ENCODE data around the gene SLC22A4.

The SLC22A4 gene

DNA sequence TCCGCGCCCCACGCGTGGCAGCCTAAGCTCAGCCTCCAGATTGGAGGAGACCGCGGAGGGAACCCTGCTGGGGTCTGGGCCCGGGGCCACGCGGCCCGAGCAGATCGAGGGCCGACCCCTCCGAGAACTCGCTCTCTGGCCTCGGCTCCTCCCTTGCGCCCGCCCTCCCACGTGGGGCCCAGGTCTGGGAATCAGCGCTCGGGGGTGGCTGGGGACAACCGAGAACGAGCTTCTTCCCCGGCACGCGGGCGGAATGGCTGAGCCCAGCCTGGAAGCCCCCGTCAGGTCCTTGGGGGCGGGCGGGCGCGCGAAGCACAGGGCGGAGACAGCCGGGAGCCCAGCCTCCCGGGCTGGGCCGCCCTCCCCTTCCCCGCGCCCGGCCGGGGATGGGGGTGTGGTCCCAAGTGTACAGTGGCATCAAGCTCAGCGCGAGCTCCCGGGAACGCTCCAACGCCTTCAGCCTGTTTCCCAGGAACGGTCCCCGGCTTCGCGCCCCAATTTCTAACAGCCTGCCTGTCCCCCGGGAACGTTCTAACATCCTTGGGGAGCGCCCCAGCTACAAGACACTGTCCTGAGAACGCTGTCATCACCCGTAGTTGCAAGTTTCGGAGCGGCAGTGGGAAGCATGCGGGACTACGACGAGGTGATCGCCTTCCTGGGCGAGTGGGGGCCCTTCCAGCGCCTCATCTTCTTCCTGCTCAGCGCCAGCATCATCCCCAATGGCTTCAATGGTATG, at the start of gene SLC22A4:
Gene SLC22A4 (plus strand): TSS at position 403 of the 736 bp plus-strand sequence. CDS start 223 bp downstream, at position 626.
- DNase-seq (ENCODE audit: low read depth in 2 of 2), result peak; percentile 29 to 38

DNA sequence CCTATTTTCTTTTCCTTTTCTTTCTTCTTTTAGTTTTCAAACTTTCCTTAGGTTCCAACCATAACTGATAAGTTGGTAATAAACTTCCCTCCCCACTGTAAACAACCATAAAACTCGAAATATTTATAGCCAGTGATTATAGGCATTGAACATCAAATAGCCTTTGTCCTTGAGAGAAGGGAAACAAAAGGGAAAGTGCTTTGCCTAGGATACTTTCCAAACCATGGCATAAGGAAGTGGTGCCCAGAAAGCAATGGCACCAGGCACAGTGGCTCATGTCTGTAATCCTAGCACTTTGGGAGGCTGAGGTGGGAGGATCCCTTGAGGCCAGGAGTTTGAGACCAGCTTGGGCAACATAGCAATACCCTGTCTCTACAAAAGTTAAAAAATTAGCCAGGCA, 48.6 kb upstream of the SLC22A4 start:
- no peak for DNase-seq (ENCODE audit: low read depth in 2 of 2)

DNA sequence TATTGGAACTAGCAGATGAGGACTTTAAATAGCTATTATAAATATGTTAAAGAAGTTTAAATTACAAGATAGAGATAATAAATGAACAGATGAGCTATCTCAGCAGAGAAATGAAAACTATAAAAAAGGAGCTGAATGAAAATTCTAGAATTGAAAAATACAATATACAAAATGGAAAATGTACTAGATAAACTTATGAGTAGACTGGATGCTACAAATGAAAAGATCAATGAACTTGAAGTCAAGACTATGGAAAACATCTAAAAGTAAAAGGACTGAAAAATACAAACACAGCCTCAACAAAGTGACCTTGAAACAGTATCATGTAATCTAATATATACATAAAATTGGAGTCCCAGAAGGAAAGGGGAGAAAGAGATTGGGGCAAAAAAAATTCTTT, 47.4 kb upstream of the SLC22A4 start:
- no peak for DNase-seq (ENCODE audit: low read depth in 2 of 2)

DNA sequence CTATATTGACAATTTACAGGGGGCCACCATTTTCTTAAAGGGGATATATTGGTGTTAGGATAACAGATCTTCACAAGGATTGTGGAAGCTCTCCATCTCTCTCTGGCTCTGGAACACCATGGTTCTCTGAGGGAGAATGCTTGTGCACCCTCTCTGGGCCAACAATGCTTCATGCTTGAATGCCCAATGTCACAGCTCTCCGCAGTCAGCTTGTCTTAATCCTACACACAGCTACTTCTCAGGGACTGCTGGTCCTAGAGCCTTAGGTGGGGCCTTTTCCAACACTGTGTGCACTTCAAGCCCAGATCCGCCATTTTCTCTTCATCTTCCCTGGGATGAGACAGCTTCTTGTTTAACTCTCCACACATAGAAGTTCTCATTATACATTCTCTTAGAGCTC, 43.6 kb upstream of the SLC22A4 start:
- no peak for DNase-seq (ENCODE audit: low read depth in 2 of 2)

DNA sequence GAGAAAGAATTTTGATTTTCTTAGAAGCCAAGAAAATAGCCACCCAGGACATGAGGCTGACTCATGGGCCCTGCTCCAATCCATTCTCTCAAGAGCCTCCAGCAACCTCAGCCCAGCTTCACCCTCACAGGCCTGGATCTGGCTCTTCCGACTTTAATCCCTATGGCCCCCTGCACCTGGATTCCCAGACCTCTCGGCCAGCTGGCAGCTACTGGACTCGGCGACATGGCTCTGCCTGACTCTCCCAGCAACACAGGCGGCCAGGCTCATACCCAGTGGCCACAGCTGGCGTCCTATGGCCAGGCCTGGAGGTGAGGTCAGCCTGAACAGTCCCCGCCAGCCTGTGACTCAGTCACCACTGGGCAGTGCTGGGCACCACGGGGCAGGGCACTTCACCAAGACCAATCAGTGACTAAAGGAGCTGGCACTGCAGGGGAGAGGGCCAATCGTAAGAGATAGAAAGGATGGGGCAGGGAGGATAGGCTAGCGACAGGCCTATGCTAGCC, 42.9 kb upstream of the SLC22A4 start:
- DNase-seq (ENCODE audit: low read depth in 2 of 2), result no peak

DNA sequence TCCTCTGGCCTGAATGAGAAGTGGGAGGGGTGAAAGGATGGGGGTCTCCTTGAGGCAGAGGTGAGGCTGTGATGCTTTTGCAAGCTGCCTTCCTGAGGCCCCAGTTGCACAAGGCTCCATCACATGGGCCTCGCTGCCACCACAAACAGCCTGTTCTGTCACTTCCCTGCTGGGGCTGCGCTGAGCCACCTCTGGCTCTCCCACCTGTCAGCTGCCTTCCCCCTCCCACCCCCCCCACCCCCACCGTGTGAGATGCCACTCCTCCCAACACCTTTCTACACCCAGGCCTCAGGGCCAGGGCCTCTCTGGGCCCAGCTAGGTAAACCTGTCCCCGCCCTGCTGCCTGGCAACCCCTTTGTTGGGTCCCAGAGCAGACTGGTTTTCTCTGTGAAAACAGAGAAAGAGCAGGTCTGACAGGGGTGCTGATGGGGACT, 41.2 kb upstream of the SLC22A4 start:
- DNase-seq (ENCODE audit: low read depth in 2 of 2), result no peak

DNA sequence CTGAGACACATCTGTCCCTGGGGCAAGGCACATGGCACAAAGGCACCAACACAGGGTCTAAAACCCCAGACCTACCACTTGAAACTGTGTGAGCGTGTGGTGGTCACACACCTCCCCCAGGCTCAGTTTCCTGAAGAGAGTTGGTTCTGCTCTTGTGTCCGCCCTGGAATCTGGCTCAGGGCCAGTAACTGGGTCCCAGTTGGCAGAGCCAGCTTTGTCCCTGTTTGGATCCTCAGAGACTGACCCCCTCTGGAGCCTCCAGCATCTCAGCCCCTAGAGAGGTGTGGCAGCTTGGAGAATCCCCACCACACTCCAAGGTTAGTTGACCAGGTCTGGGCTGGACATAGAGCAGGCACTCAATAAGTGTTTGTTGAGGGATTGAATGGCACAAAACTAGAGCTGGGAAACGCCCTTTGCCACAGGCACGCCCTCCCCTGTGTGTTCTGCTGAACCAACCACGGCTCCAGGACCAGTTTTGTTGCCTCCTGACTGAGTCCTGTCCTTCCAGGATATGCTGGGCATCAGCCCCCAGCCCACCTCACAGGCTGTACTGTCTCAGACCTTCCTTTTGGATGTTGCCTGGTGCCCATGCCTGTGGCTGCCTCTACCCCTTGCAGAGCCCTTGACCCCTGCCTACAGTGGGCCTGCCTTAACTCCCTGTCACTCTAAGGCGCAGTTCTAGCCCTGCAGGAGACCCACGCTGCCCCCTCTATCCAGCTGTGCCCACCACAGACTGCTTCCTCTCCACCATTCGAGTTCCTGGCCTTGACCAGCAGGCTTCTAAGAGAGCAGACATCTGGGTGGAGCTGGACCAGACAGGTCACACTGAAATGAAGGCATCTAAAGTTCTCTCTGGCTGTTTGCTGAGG, 40.5 kb upstream of the SLC22A4 start:
- DNase-seq (ENCODE audit: low read depth in 2 of 2), result no peak

DNA sequence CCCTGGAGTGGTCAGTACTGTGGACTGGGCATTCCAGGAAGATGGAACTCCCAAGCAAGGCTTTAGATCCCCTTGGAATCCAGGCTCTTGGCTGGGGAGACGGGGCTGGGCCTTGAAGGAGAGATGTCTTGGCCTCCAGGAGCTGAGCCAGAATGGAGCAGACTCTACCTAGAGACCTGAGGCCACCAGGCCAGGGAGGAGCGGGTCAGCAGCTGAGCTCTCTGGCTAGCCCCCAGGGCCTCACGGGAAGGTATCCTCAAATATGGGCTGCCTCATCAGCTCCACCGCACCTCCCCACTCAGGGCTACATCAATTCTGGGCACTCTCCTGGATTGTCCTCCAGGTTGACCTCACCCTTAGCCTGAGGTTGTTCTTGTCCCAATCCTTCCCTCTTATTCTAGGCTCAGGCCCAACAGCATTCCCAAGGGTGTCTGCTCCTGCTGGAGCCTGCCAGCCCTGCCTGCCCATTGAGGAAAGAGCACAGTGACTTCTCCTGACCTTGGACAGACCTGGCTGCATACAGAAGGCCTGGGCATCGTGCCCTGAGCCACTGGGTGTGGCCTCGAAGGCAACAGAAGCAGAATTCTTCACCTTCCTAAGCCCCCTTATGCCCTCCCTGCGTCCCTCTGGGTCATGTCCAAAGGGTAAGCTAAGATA, 39.7 kb upstream of the SLC22A4 start:
- DNase-seq (ENCODE audit: low read depth in 2 of 2), result no peak

DNA sequence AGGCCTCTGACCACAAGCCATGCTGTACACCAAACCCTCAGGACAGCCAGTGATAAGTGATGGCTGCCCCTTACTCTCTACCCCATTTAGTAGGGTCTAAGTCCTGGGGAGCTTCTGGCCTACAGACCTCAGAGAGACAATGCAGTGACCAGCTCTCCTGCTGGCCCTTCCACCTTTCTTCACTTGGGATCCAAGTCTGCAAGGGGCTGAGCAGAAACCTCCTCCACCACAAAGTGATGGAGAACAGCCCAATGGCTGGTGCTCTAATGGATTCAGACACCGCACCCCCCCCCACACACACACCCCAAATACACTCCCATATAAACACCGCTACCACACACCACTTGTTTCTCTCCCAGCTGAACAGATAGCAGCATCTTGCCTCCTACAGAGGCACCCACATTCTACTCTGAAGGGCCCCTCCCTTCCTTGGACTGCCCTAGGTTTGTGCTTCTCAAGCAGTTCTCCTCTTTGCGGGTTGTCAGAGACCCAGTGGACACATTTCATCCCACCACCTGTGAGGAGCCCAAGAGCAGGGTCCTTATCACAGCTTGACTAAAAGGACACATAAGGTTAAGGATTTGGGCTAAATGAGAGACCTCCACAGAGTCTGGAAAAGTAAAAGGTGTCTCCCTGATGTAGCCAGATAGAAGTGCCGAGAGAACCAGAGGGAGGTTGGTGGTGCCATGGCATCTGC, 38.0 kb upstream of the SLC22A4 start:
- DNase-seq (ENCODE audit: low read depth in 2 of 2), result no peak

DNA sequence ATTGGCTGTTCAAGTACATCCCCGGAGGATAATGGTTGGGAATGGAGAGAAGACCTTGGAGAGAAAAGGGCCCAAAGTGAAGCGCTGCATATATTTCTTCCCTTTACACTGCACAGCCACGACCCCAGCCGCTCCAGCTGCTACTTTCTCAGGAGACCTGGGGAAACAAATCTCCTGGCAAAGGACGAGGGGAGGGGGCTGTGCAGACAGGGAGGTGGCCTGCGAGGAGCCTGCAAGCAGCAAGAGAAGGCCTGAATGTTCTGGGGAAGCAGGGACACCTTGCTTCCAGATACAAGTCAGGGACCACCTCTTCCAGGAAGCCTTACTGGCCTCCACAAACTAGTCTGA, 37.4 kb upstream of the SLC22A4 start:
- DNase-seq (ENCODE audit: low read depth in 2 of 2), result no peak

DNA sequence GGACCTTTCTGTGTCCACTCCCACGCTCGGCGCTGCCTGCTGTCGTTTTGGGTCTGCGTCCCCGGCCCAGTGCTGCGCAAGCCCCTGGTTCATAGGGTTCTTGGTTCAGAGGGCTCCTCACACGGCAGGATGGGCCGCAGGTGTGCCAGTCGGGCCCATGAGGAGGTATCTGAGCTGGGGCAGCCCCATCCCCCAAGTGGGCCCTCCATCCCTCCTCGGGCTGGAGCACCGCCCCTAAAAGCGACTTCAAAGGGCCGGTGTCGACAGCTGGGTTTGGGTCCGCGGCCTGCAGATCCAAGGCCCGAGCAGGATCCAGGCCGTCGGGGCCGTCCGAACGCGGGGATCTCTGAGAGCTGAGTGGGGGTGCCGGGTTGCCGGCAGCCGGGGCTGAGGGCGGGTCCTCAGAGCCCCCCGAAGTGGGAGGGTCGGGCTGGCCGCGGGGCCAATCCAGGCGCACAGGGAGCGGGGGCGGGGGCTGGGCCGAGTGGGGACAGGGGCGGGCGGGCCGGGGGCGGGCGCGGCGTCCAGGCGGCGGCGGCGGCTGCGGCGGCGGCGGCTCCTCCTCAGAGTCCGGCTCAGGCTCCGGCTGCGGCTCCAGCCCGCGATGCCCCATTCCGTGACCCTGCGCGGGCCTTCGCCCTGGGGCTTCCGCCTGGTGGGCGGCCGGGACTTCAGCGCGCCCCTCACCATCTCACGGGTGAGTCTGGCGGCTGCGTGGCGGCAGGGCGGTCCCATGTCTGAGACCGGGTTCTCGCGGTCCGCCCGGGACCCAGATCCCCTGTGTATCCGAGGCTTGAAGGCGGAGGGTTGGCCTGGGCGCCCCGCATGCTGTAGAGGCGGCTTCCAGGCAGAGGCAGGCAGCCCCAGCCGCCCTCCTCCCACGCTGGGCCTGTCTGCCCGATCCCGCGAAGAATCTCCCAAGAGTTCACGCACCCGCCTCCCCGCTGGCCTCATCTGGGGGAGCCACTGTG, 36.8 kb upstream of the SLC22A4 start, which contains the start of gene PDLIM4:
Gene PDLIM4 (plus strand): TSS at position 566 of the 971 bp plus-strand sequence. CDS start 39 bp downstream, at position 605.
- no peak for DNase-seq (ENCODE audit: low read depth in 2 of 2)

DNA sequence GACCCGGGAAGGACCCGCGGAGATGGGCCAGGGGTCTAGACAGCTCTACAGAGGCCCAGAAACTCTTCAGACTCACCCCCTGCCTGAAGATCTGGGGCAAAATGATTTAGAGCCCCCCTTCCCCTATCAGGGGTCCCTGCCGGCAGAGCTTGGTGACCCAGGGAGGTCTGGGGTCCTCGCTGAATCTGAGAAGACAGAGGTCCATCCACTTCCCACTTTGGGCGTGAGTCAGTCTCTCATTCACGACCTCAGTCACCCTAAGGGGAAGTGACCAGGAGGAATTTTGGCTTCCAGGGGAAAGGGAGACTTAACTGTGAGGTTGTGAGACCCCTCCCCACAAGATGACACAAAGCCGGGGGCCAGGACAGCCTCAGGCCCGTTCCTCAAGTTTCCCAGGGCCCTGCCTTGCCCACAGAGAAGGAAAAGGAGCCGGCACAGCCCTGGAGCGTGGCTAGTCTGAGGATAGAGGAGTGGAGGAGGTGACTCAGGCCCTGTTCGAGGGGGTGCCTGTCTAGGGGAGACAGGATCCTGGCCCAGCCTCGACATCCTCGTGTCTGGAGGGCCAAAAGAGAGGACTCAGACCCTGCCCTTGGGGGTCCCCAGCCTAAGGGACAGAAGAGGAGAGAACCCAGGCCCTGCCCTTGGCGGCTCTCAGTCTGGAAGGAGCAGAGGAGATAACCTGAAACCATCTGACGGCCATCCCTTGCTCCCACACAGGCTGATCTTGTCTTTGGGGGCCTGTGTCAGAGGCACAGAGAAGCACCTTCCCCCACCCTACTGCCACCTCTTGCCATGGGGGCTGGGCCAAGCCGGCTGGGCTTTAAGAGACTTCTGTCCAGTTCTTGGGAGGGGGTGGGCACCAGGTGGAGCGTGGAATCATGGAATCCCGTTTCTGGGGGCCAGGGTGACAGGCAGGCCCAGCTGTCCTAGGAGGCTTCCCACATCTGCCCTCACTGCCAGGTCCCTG, 35.8 kb upstream of the SLC22A4 start:
- no peak for DNase-seq (ENCODE audit: low read depth in 2 of 2)

DNA sequence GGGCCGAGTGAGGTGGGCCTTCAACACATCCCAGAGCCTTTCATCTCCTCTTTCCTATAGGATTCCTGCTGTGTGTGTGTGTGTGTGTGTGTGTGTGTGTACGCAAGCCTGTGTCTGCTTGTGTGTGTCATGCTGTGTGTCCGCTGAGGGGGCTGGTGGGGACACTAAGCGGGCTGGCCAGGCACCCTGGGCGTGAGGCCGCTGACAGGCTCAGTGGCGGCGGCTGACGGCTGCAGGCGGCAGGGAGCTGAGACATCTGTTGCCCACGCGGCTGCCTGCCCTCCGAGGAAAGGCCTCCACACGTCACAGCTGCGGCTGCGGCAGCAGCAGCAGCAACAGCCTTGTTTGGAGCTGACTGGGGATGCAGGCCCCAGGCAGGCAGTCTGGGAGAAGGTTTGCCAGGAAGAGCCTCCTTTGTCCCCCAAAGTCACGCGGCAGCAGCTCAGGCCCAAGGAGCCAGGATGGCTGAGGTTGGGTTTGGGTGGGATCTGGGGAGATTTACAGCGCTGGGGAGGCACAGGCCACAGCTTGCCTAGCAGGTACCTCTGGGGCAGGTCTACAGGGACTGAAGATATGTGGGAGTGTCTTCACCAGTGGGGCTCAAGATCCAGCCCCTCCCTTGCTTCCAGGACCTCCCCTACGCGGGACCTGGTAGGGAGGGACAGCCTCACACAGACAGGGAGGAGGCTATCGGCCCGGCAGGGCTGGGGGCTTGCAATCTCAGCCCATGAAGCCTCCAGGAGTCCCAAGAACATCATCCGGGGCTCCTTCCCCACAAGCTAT, 34.9 kb upstream of the SLC22A4 start:
- DNase-seq (ENCODE audit: low read depth in 2 of 2), result no peak

DNA sequence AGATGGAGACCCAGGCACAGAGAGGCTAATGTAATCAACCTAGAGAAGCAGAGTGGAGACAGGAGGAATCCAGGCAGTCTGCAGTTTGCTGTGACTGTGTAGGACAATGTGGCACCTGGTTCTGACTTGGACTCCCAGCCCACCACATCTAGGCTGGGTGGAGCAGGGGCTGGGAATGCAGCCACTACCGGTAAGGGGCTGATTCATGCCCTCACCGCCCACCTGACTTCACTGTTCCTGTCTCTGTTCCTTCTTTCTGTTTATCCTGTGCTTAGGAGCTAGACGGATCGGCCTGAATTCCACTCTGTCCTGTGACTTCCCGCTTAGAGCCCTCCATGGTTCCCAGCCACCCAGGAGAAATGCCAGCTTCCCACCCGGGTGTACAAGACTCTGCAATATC, 34.1 kb upstream of the SLC22A4 start:
- DNase-seq (ENCODE audit: low read depth in 2 of 2), result no peak

DNA sequence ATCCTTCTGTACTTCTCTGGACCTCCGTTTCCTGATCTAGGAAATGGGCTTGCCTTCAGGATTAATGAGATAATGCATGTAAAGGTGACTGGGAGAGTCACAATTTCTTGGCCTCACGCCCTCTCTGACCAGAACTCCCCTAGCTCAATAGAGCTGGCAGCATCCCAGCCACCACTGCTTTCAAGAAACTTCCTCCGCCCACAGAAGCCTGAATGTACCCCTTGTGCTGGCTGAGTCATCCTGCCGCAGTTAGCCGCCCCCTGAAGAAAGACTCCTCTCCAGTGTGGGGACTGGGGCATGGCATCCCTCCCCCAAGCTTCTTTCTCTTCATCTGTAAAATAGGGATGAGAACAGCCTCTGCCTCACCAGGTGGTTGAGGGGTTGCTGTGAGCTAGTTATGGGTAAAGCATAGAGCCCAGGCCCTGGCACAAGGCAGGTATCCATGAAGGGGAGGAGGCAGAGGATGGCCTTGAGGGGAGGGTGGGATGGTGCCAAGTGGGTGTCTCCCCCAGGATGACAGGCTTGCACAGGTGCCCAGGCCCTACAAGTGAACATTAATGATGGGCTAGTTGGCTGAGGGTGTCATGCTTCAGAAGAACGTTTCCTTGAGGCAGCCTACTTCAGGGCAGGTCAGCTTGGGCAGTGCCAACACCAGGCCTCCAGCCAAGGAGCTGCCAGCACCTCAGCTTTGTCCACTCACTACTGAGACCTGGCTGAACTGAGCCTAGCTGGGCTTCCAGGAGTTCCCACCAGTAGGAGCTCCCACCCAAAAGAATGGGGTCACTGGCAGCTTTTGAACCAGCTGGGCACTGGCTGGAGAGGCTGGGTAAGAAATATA, 33.3 kb upstream of the SLC22A4 start:
- DNase-seq (ENCODE audit: low read depth in 2 of 2), result no peak

DNA sequence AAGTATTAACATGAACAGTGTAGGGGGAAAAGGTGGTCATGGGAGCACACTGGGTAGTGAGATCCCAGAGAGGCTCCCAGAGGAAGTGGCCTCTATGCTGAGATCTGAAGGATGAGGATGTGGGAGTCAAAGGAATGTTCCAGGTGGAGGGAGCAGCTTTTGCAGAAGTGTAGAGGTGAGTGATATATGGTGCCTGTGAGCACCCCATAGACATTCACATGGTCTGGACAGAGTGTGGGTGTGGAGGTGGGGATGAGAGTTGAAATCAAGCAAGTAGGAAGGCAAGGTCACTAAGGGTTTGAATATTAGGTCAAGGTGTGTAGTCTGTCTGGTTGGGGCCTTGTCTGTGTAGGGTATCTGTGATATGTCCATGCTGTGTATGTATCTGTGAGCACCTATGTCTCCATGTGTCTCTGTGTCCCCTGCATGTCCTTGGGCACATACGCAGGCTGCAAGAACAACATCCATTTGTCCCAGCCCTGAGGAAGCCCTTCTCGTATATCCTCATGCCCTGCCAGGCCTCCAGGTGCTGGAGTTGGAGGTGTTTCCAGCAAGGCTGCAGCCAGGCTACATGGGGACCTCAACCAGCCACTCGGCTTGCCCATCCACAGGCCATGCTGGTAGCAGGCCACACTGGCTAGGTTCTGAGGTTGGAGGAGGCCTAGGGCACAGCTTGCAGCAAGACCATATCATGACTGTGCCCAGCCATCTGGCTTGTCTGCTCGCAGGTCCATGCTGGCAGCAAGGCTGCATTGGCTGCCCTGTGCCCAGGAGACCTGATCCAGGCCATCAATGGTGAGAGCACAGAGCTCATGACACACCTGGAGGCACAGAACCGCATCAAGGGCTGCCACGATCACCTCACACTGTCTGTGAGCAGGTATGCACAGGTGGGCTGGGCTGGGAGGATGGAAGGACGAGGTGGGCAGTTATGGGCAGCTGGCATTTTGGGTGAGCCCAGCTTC, 32.0 kb upstream of the SLC22A4 start:
- no peak for DNase-seq (ENCODE audit: low read depth in 2 of 2)
